Brain pericyte (primary cell): ENCODE data around the gene NAGA.
"Not testable (repeated sequence)": the region's sequence is repeated elsewhere in the genome, so short reads cannot be mapped to it uniquely, and the experiment has no call there.

ENCODE experiments used
- DNase-seq: peaks from one replicate; pipeline ENCODE4 v3.0.0-alpha.2; 2012; ENCODE audit warnings: low read depth, low spot score

The NAGA gene

DNA sequence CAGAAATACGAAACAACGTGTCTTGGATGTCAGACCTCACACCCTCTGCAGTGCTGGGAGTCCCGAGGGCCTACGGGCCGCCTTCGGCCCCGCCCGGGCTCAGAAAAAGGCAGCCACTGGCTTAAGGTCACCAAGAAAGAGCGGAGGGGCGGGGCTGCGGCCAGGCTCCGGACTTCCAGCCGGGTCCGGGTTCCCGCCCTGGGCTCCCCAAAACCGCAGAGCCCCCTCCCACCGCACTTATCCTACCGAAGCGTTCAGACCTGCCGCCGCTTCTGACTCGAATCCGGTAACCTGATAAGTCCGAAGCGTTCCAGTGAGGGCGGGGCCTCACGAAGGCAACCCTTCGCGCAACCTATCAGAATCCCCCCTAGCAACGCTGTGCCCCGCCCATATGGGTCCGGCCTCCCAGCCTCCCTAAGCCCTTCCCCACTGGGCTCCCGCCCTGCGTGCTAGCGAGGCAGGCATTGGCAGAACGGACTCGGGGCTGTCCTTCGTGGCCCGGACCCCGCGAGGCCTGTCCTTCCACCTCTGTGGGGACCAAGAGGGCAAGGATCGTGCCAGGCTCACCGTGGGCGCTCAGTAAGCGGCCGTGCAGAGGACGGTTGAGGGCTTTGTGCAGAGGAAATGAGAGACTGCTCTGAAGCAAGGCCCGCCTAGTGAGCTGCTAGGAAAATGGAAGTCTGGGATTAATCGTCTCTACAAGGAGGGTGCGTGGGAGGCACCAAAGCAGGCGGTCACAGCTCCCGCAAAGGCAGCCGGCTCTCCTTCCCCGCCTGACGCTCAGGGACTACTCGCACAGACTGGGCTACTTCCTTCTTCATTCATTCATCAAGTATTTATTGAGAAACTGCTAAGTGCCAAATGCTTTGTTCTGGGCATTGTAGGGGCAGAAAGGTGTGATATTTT is at the start of gene NAGA:
TSS of gene NAGA (minus strand) at position 296 of the 906 bp plus-strand sequence. CDS start 515 bp downstream, outside the sequence.
- DNase-seq: peak; percentile 87

DNA sequence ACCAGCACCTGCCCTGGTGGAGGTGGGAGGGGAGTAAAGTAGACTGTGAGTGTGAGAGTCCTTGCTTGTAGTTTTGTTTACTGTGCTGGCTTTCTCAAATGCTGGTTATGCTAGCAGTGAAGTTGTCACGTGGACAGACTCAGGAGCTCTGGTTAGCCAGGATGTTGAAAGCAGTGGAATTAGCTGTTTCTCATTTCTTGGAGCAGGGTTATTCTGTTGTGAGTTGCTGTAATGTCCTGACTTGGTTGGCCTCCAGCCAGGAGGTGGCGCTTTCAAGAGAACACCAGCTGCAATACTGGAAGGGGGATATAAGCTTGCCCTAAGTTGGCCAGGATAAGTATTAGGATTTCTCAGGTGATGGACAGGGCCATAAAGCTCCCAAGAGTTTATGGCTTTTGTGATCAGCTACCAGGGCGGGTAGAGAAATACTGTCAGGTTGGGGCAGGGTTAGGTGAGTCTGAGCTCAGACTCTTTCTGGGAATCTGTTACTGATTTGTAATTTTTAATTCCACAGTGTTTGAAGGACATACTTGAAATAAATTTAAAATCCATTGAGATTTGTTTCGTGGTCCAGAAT is 46.3 kb upstream of the NAGA start:
- no peak for DNase-seq

DNA sequence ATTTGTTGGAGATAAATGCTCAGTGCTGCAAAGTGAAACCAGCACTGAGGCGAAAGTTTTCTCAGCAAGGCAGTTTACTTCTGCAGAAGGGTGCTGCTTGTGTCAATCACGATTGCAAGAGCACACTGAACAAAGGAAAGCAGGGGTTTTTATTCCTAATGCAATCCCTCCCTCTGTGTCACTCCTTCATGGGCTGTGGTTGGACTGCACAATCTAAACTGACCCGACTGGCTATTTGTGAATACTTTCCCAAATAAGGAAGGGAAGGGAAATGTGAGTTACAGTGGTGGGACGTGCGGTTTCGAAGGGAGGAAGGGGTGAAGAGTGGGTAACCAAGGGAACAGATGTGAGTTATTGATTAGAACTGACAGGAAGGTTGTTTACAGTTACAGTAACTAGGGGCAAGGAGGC is 44.8 kb upstream of the NAGA start:
- DNase-seq: not testable (repeated sequence)

DNA sequence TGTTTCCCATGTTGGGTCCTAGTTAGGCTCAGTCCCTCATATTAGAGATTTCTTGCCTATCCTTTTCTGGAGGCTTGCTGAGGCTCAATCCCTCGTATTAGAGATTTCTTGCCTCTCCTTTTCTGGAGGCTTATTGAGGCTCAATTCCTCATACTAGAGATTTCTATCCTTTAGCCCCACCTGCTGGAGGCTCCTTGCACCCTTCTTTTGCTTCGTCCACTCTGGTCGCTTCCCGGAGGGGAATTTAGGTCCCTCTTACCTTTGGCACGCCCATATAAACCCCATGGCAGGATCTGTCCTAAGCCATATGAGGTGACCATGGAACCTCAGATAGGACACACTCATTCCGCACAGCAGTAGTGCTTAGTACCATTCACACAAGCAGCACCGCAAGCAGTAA is 44.1 kb upstream of the NAGA start:
- DNase-seq: no peak

DNA sequence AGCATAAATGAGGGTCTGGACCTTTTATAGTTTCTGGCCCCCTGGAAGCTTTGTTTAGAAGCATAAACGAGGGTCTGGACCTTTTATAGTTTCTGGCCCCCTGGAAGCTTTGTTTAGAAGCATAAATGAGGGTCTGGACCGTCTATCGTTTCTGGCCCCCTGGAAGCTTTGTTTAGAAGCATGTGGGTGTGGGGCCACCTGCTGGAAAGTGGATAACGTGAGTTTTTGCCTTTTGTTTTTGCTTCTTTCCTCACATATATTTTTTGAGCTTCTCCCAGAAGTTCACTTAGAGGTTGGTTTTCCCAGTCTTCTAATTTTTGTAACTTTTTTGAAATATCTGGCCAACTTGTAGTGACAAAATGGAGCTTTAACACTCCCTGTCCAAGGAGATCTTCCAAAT is 42.2 kb upstream of the NAGA start:
- DNase-seq: not testable (repeated sequence)

DNA sequence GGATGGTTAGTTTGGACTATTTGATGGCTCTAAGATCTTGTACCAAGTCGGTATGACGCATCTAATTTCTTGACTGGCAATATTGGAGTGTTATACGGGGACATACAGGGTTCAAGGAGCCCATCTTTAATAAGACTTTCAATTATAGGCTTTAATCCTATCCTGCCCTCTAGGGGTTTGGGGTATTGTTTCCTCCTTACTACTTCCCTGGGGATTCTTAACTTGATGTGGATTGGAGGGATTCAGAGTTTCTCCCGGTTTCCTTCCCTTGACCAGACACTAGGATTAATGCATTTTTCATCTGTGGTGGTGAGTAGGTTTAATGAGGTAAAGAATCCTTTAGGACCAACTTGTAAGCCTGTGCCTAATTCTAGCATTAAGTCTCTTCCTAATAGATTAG is 41.2 kb upstream of the NAGA start:
- no peak for DNase-seq

DNA sequence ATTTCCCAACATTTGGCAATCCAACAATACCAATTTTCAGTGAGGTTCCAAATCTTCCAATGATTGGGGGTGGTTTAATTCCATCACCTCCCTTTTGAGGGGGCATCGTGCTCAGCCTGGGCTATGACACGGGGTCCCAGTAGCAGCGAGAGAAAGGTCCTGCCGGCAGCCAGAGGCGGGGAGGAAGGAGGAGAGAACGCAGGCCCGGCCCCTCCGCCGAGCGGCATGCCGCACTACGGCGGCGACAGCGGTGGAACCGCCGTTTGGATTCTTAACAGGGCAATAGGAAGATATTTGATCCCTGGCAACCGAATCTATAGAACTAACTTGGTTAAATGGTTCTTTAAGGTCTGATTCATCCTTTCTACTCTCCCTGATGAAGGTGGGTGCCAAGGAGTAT is 38.2 kb upstream of the NAGA start:
- DNase-seq: no peak

DNA sequence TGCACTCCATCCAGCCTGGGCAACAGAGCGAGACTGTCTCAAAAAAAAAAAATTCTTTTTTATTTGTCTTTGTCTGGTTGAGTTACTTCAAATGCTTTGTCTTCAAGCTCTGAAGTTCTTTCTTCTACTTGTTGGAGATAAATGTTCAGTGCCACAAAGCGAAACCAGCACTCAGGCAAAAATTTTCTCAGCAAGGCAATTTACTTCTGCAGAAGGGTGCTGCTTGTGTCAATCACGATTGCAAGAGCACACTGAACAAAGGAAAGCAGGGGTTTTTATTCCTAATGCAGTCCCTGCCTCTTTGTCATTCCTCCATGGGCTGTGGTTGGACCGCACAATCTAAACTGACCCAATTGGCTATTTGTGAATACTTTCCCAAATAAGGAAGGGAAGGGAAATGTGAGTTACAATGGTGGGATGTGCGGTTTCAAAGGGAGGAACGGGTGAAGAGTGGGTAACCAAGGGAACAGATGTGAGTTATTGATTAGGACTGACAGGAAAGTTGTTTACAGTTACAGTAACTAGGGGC is 33.8 kb upstream of the NAGA start:
- DNase-seq: not testable (repeated sequence)

DNA sequence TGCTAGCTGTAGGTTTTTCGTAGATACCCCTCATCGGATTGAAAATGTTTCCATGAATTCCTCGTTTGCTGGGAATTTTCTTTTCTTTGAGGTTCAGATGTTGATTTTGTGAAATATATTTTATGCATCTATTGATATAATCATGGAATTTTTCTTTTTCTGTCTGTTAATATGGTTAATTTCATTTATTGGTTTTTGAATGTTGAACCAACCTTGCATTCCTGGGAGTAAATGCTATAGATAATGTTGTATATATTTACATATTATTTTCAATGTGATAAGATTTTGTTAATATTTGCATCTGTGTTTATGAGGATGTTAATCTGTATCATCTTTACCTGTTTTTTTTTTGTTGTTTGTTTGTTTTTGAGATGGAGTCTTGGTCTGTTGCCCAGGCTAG is 30.6 kb upstream of the NAGA start:
- DNase-seq: no peak

DNA sequence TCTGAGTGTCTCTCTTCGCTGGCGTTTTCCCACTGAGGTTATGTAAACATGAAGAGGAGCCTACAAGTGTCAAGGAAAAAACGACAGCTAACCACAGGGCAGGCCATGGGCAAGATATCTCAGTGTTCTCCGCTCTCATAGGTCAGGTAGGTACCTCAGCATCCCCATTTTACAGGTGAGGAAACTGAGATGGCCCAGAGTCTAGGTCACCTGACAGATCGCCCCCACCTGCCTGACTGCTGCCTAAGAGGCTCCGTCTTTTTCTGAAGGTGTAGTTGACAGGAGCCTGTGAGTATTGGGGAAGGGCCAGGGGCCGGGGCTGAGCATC is 20.8 kb upstream of the NAGA start:
- DNase-seq: no peak

DNA sequence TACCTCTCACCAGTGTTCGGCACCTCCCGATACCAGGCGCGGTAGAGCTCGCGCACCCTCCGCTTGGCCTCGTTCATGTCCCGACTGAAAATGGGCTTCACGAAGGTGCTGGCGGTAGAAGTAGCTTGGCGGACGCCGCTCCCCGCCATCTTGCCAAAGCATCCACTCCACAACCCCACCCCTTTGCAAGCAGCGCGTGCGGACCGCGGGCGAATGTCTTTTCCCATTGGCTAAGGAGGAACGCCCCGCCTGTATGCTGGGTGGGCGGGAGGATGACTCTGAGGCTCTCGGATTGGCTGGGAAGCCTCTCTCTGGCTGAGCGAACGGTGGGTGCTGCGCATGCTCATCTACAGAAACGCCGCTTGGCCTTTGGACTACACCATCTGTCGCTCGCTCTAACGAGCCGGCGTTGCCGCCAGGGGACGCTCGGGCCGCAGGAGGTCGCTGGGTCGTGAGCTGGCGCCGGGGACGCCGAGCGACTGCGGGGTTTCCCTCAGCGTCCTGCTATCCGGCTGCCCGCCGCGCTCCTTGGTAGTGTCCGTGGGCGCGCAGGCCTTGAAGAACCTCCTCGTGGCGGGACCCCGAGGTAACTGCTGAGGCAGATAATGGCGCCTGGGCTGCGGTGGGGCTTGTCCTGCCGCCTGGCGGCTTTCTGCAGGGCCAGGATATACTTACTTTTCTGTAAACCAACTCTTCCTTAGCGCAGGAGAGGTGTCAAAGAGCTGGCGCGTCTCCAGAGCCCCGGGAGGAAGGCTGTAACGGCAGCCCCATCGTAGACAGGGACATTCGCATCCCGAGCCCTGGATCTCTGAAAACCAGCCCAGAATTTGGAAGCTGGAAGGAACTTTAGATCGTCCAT is 20.2 kb upstream of the NAGA start, which contains the start of gene NDUFA6:
TSS of gene NDUFA6 (minus strand) at position 177 of the 859 bp plus-strand sequence. CDS start at position 149, 28 bp downstream.
- DNase-seq: peak; percentile 97

DNA sequence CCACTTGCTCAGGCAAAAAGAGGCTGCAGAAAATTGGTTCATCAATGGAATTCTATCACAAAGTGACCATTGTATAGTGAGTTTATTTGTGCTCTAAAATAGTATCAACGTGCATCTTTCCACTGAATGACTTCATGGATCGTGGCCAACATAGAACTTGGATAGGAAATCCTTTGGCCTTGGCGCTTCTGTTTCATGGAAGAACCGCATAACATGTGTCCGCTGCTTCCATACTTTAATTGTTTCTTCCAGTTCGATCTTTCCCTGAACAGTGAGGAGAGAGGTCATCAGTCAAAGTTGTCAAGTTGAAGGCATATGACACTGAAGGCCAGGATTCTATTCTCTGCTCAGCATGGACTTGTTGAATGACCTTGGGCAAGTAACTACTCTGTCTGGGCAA is 15.4 kb upstream of the NAGA start:
- DNase-seq: no peak

DNA sequence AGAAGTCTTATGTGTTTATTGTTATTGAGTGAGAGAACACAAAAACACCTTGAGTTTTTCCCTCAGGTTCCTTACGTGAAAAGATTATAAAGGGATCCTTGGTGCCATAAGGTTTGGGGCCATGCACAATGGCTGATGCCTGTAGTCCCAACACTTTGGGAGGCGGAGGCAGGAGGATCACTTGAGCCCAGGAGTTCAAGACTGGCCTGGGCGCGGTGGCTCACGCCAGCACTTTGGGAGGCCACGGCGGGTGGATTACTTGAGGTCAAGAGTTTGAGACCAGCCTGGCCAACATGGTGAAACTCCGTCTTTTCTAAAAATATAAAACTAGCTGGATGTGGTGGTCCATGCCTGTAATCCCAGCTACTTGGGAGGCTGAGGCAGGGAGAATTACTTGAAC is 14.3 kb upstream of the NAGA start:
- no peak for DNase-seq

DNA sequence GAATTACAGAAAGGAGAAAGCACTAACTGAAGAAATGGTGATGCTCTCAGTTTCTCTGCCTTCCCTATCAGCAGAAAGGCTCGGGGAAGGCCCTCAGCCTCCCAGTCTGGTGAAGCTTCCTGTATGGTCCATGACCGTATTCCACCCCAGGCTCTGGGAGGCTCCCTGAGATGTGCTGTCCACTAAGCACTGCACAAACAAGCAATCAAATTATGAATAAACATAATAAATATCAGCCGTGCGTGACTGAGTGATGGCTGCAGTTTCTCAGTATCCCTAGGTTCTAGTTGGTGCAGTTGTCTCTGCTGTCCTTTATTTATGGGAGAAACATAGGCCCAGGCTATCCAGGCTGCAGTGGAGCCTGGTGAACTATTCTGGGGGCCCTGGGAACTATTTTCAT is 12.5 kb upstream of the NAGA start:
- no peak for DNase-seq

DNA sequence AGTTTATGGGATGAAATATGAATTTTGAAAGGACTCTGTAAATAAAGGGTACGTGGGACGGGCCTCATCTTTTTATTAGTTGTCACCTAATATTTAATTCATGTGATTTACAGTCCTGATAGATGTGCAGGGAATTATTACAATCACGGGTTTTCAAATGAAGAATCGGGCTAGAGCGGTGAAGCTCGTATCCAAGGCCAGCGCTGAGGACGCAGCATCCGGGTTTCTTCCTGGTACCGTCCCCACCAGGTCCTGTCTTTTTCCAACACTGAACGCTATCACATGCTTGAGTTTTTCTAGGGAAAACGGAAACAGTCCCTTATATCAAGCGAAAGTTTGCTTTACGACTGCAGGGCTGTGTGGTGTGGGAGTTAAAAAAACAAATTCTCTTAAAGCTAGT is 9.7 kb upstream of the NAGA start:
- DNase-seq: no peak

DNA sequence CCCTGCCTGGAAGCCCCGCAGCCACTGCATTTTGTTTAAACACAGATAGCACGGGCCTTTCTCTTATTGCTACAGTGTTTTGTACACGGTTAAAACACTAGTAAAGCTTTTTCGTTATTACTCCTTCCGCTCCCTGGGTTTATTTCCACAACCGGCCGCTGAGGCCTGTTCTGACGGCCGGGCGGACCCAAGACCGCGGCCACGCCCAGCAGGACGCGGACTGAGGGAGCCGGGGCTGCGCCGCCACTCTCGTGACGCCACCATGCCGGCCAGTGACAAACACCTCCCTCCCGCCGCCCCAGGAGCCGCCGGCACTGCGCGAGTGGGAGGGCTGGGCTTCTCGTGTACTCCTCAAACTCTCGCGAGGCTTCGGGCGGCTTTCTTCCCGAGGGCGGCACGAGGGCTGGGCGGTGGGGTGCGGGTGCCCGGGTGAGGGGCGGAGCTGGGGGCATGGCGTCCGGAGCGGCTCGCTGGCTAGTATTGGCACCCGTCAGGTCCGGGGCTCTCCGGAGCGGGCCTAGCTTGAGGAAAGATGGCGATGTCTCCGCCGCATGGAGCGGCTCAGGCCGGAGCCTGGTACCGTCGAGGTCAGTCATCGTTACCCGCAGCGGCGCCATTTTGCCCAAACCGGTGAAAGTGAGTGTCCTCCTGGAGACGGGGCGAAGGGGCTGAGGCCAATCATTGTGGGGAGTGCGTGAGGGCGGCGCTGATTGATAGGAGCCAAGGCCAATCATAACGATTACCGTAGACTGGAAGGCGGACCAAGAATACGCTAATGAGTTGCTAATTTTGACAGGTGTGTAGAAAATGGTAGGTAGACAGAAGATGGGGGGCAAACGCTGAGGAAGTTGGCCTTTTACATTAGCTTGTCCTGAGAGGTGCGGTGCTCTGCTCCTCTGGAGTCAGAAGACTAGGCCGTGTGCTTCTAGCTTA is 9.0 kb upstream of the NAGA start, which contains the start of gene SMDT1:
TSS of gene SMDT1 (plus strand) at position 382 of the 933 bp plus-strand sequence. CDS start at position 451, 69 bp downstream.
- peak; percentile 94 for DNase-seq

DNA sequence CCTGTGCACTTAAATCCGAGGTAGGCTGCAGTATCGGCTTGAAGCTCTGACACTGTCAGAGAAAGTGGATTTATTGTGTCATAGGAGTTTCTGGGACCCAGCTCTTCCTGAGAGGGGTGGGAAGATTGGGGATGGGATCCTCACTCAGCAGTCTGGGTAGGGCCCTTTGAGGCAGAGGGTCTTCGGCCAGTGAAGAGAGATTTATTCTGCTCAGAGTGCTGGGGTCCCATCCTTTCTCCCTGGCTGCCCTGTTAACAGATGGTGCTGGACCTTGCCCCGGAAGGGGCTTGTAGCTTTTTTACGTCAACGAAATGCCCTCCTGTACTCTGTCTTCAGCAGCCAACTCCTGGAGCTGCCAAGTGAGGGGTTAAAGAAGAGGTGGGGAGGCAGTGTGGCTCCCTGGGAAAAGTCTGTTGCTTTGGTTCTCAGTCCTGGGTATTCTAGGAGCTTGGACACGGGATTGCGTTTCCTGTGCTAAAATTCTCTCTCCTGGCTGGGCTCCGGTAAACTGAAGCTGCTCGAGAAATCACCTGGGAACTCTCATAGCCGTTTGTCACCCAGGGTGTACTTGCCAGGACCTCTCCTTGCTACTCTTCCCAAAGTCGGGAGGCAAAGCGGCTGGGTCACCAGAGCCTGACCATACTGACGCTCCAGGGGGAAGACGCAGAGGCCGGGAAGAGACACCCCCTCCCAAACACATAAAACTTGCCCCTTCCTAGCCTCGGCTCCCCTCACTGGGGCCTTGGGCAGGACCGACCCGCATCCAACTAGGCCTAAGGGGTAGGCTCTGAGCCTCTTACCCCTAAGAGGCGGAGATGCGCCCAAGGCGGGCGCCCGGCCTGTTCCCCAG is 8.1 kb upstream of the NAGA start:
- DNase-seq: no peak

DNA sequence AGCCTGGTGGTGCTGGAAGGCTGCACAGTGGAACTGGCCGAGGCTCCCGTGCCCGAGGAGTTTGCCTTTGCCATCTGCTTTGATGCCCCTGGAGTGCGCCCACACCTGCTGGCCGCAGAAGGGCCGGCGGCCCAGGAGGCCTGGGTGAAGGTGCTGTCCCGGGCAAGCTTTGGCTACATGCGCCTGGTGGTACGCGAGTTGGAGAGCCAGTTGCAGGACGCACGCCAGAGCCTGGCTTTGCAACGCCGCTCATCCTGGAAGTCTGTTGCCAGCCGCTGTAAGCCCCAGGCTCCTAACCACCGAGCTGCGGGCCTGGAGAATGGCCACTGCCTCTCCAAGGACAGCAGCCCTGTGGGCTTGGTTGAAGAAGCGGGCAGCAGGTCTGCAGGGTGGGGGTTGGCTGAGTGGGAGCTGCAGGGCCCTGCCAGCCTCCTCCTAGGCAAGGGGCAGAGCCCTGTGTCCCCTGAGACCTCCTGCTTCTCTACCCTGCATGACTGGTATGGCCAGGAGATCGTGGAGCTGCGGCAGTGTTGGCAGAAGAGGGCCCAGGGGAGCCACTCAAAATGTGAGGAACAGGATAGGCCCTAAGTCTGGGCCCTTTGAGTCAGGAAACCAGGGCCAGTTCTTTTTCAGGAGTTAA is 7.0 kb upstream of the NAGA start:
- no peak for DNase-seq

DNA sequence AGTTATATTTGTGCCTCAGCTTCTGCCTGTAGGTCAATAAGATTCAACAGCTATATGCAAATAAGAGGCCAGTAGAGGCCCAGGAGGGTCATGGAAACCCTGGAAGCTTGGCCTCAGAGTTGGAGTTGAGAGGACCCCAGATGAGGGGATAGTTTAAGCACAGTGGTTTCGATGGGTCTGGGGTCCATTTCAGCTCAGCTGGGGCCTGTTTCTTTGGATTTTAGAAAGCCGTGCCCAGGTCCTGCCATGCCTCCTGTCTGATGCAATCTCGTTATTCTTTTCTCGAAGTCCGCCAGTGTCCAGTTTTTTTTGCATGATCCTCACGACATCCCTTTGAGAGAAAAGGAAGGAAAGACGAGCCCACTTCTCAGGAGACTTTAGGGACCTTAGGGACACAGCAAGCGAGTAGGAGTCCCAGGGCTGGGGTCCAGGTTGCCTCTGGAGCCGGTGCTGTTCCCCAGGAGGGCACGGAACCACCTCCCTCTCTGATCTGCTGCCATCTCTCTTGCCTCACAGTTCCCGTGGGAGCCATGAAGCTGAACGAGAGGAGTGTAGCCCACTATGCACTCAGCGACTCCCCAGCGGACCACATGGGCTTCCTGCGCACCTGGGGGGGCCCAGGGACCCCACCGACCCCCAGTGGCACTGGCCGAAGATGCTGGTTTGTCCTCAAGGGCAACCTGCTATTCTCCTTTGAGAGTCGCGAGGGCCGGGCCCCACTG is 6.3 kb upstream of the NAGA start:
- no peak for DNase-seq
